H1 (cell line): ENCODE results near the gene ARAP2.

ENCODE experiments used
- CBX5 ChIP-seq: fragments of 300-800, 300-1000 bp; sonication (generic); IDR thresholded peaks from 2 replicates; pipeline ENCODE4 v1.7.1; 2016; ENCODE audit warnings: antibody characterized with exemption, low read length, low read depth
- CREB1 ChIP-seq: IDR thresholded peaks from 2 replicates; pipeline ENCODE4 v1.6.1; 2012; ENCODE audit warnings: inconsistent platforms
- CTBP2 ChIP-seq: IDR thresholded peaks from 2 replicates; pipeline ENCODE4 v1.7.0; 2011; ENCODE audit warnings: borderline replicate concordance, mild to moderate bottlenecking, moderate library complexity, mixed read lengths, low read length; ENCODE audit not compliant: insufficient read depth, insufficient read length
- CTCF ChIP-seq, 3 experiments: IDR thresholded peaks; 1 replicate in 2 of 3; 2 replicates in 1 of 3; pipeline versions ENCODE4 v1.5.1 to v1.6.1; 2011; ENCODE audit warnings: low read length in 3 of 3, mild to moderate bottlenecking in 3 of 3, inconsistent platforms in 2 of 3, low read depth in 1 of 3, moderate library complexity in 1 of 3; ENCODE audit not compliant: insufficient read depth in 1 of 3; ENCODE audit errors: control extremely low read depth in 1 of 3
- GABPA ChIP-seq: IDR thresholded peaks from 2 replicates; pipeline ENCODE4 v1.6.1; 2011; ENCODE audit warnings: mild to moderate bottlenecking, low read length, moderate library complexity, borderline replicate concordance; ENCODE audit not compliant: insufficient read depth
- SAP30 ChIP-seq: fragments of 300-600 bp; sonication (generic); IDR thresholded peaks from 2 replicates; pipeline ENCODE4 v1.7.1; 2012; ENCODE audit warnings: low read length, moderate library complexity, mild to moderate bottlenecking, inconsistent platforms; ENCODE audit not compliant: insufficient read depth, insufficient replicate concordance

DNA sequence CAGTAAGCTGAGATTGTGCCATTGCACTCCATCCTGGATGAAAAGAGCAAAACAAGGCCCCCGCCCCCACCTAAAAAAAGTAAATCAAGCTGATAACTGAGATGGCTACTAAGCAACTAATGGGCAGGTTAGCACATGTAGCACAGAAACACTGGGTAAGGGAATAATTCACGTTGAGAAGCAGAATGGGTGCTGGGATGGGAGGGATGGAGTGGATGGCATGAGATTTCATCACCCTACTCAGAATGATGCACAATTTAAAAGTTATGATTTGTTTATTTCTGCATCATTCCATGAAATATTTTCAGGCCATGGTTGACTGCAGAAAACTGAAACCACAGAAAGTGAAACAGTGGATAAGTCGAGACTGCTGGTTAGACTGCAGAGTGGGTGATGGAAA is 224.0 kb downstream of the ARAP2 start:
- no peak for TF ChIP-seq CTCF (IDR thresholded peaks at IDR 0.05; ENCODE audit: control extremely low read depth in 1 of 3, insufficient read depth in 1 of 3, low read depth in 1 of 3, low read length in 3 of 3)
- no peak for TF ChIP-seq SAP30
- no peak for TF ChIP-seq CTBP2
- TF ChIP-seq CBX5, result no peak
- TF ChIP-seq CREB1, result no peak
- TF ChIP-seq GABPA, result no peak
